Ovary (tissue), 3 donors: Measurements from ENCODE around the gene ANO3.

Source experiments
- CTCF ChIP-seq, 3 donors: fragments of 450-650 bp in 2 of 3; fragments of 200-600 bp in 1 of 3; IDR thresholded peaks; one replicate each; pipeline versions ENCODE4 v1.5.1 to v1.8.0; 2016 to 2022; ENCODE audit warnings: antibody characterized with exemption in 3 of 3, mild to moderate bottlenecking in 1 of 3
- POLR2A ChIP-seq: fragments of 450-650 bp; IDR thresholded peaks from one replicate; pipeline ENCODE4 v1.6.1; 2017; ENCODE audit warnings: antibody characterized with exemption, mild to moderate bottlenecking, moderate library complexity
- donor health status: DM: no; HTN: no; CAD: no.

DNA sequence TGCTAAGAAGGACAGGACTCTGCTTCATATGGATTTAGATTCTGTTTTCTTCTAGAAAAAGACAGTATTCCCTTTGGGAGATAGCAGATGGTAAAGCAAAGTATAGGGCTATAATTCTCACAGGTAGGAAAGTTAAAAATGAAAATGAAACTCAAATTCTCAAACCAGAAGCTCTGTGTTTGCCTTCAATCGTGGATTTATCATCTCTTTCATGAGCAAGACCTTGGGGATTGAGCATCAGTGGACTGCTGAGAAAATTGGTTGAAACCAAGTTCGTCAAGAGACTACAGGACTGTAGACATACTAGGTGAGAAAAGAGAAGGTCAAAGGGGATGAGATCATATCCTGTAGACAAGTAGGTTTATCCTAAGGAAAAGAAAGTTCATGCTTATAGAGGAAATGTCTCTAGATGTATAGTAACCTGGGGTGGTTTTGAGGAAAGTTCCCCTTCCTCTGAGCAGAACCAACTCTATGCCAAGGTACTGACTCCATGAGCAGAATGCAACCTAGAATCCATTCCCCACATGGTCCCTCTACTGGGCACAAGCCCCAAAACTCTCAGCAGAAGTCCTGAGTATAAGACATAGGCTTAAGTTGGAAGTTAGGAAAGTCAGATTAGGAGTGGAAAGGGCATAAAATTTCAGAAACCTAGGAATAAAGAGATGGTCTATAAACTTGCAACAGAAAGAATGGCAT is 343.5 kb downstream of the ANO3 start:
- TF ChIP-seq CTCF (IDR thresholded peaks at IDR 0.05), result no peak
- TF ChIP-seq POLR2A, result no peak
